ENCODE data around the gene JMJD7.

DNA sequence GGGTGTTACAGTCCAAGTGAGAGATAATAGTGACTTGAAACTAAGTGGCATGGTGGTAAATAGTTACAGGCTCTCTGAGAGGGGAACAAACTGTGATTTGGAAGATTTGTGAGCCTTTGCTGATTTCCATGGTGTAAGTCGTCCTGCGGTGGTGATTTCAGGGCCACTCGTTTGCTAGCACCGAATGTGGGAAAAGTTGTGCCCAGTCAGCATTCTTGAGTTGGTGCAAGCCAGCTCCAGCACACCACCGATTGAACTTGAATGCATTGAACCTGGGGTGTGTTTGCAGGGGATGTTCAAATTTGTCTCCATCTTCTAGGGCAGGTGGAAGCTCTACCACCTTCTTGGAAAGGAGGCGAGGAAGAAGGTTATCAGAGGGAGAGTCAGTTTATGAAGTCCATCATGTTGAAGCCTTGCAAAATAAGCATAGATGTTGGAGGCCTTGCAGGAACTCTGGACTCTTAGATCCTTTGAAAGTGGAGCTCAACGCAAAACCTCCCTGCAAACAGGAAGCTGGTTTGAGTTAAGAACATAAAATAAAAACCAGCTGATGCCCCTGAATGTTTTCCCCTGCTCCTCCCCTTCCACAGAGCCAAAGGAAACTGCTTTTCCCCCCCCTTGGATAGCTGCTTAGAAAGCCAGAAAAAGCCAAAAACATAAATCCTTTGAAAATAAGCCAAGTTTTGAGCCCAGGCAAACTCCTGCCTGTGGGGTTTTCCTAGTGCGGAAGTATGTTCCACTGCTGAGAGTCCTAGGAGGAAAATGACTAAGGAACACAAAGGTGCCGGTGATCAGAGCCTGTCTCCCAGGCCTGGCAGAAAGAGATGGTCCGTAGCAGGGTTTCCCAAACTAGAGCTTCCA is 31.7 kb upstream of the JMJD7 start:
- TF ChIP-seq, protein P1, sequence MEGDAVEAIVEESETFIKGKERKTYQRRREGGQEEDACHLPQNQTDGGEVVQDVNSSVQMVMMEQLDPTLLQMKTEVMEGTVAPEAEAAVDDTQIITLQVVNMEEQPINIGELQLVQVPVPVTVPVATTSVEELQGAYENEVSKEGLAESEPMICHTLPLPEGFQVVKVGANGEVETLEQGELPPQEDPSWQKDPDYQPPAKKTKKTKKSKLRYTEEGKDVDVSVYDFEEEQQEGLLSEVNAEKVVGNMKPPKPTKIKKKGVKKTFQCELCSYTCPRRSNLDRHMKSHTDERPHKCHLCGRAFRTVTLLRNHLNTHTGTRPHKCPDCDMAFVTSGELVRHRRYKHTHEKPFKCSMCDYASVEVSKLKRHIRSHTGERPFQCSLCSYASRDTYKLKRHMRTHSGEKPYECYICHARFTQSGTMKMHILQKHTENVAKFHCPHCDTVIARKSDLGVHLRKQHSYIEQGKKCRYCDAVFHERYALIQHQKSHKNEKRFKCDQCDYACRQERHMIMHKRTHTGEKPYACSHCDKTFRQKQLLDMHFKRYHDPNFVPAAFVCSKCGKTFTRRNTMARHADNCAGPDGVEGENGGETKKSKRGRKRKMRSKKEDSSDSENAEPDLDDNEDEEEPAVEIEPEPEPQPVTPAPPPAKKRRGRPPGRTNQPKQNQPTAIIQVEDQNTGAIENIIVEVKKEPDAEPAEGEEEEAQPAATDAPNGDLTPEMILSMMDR (IDR thresholded peaks at IDR 0.05): no peak
- no peak for TF ChIP-seq POLR2A (IDR thresholded peaks at IDR 0.05)
- TF ChIP-seq POLR2AphosphoS5 (IDR thresholded peaks at IDR 0.05): no peak
- TF ChIP-seq EP300 (IDR thresholded peaks at IDR 0.05; ENCODE audit: low read depth): no peak

All from transverse colon (tissue), 4 donors.